GOT3 (cell line): ENCODE data around the gene ARHGAP30.
"Not testable (repeated sequence)": the region's sequence is repeated elsewhere in the genome, so short reads cannot be mapped to it uniquely, and the experiment has no call there.

Experiments used
- DNase-seq: peaks from one replicate; lab custom pipeline; 2025; ENCODE audit warnings: mixed read lengths; lab: John Stamatoyannopoulos, UW

The ARHGAP30 gene

DNA sequence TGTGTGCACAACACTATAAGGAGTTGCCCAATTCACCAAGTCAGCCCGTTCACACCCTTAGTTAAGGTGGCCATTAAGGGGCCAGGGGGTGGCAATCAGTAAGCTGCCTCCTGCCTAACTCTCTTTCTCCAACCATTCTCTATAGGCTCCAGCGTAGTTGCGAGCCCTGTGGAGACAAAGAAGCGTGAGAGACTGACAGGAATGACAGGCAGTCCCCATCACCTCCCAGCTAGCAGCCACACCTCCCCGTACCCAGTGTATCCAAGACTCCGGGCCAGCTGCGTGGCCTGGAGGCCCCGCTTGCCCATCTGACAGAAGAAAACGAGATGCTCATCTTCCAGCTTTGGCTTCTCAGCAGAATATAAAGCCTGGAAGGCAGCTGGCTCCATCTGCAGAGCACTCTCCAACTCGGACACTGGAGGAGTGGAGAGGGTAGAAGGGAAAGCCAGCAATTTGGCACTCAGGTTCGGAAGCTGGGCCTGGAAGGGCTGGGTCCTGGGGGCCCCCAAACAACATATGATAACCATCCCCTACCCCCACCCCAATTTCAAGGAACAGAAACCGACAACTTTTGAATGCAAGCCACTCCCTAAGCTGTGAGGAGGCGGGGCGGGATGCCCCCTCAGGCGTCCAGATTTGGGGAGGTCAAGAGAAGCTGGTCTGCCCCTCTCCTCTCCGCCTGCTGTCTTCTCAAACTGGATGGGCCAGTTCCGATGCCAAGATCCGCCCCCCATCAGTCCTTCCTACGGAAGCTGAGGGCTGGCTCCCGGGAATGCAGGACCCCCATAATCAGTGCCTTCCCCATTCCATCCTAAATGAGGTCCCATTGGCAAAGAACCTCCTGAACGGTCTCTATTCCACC, 31.8 kb downstream of the ARHGAP30 start:
- no peak for DNase-seq

DNA sequence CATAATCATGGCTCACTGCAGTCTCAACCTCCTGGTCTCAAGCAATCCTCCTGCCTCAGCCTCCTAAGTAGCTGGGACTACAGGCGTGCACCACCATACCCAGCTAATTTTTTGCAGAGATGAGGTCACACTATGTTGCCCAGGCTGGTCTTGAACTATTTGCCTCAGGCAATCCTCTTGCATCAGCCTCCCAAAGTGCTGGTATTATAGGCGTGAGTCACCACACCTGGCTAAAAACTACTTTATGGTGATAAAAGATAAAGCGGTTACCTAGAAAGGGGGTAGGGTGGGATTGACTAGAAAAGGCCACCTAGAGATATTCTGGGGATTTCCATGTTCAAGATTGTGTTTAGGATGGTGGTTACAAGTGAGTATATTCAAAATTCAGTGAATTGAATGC, 35.9 kb downstream of the ARHGAP30 start:
- no peak for DNase-seq

DNA sequence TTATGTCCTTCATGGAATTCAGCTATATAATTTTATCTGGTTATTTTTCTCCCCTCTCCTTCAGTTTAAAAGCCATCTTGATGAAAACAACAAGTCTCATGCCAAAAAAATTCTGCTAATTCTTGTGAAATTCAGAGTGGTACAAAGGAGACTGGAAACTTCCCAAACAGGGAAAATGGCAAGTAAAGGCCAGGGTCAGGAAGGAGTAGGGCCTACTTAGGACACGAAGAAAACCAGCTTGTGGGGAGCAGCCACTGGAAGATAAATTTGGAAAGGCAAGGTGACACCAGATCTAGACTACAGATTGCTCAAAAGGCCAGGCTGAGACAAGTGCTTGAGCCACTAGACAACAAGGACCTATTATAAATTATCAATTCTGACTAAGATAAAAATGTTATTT, 37.3 kb downstream of the ARHGAP30 start:
- no peak for DNase-seq

DNA sequence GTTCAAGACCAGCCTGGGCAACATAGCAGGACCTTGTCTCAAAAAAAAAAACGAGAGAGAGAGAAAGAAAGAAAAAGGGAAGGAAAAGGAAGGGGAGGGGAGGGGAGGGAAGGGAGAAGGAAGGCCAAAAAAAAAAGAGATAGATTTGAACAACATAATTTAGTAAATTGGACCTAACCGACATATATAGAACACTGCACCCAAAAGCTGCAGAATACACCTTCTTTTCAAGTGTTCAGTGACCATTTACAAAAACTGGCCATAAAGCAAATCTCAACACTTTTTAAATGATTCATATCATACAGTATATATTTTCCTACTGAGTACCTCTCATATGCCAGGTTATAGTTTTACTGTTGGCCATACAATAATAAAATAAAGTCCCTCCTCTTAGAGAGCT, 37.8 kb downstream of the ARHGAP30 start:
- DNase-seq = no peak

DNA sequence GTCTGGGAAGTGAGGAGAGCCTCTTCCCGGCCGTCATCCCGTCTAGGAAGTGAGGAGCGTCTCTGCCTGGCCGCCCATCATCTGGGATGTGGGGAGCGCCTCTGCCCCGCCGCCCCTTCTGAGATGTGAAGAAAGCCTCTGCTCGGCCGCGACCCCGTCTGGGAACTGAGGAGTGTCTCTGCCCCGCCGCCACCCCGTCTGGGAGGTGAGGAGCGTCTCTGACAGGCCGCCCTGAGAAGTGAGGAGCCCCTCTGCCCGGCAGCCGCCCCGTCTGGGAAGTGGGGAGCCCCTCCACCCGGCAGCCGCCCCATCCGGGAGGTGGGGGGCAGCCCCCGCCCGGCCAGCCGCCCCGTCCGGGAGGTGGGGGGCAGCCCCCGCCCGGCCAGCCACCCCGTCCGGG, 40.2 kb downstream of the ARHGAP30 start:
- not testable (repeated sequence) for DNase-seq

DNA sequence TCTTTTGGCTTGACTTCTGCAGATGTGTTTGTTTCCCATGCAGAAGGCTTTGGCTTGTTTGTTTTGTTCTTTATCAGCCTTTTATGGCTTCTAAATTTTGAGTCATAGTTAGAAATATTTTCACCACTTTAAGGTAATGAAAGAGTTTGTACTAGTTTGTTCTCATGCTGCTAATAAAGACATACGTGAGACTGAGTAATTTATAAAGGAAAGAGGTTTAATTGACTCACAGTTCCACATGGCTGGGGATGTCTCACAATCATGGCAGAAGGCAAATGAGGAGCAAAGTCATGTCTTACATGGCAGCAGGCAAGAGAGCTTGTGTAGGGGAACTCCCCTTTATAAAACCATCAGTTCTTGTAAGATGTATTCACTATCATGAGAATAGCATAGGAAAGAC, 42.7 kb downstream of the ARHGAP30 start:
- not testable (repeated sequence) for DNase-seq

DNA sequence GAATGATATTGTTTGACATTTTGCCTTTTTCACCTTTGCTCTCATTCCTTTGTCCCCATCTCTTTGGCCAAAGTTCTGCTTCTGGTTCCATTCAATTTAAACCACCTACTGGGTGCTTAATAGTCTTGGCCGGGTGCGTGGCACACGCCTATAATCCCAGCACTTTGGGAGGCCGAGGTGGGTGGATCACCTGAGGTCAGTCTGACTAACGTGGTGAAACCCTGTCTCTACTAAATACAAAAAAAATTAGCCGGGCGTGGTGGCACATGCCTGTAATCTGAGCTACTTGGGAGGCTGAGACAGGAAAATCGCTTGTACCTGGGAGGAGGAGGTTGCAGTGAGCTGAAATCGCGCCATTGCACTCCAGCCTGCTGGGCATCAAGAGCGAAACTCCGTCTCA, 47.3 kb downstream of the ARHGAP30 start:
- DNase-seq = not testable (repeated sequence)

DNA sequence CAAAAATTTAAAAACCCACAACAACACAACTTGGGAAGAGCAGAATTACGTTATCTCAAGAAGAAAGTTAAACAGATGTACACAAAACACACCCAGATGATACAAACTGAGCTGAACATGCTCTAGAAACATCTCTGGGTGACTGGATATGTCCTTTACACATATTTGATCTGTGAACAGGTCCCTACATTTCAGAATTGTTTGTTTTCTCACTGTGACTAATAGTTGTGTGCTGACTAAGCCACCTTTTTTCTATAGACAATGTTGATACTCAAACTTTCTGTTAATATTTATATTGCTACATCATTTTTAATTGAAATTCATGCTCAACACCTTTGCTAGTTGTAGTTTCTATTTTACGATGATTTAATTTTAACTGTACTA, 47.7 kb downstream of the ARHGAP30 start:
- DNase-seq = no peak

DNA sequence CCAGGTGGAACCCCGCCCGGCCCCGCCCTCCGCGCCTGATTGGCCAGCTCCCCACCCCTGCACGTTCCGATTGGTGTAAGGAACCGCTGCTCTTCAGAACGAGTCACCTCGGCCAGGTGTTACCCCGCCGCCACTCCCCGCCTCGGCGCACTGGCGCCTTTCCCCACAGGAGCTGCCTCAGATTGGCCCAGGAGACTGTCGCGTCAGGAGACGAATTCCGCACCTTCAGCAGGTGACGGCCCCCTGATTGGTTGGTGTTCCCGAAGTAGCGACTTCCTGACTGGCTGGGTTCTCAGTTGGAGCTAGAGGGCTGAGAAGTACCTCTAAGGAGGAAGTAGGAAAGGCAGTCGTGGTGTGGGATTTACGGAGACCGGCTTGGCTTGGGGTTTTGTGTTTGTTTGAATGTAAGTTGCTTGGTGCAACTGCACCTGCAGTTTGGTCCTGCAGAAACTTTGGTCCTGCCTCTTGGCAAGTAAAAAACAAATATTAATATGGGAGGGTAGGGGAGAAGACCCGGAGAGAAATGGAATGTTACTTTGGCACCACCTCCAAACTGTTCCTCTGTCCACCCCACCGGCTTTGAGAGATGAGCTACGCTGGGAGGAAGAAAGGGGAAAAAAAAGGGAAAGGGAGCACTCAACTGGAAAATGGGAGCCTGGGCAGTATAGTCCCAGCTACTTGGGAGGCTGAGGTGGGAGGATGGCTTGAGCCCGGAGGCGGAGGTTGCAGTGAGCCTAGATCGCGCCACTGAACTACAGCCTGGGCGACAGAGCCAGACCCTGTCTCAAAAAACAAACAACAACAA, 48.3 kb downstream of the ARHGAP30 start:
- DNase-seq = no peak

DNA sequence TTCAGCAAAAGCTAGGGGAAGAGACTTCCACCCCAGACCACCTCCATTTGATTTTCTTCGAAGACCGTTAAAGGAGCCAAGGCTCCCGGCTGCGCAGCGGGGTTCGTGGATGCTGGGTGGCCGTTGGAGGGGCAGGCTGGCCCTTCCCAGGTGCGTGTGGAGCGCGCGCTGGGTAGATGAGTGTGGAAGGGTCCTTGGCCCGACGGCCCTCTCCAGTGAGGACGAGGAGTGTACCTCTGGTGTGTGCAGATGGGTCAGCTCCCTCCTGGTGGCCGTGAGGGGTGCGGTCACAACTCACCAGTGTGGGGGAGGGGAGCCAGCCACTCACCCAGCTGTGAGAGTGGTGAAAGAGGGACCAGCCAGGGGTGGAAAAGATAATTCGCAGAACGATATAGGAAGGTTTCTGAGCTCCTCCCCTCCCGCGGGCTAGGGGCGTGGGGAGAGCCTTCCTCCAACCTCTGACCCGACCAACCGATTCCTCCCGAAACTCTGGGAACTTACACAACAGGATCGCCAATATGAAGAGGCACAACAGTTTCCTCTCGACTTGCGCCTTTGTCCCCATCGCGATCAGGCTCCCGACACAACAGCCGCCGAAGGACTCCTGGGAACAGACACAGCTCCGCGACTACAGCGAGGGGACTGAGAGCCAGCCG, 49.1 kb downstream of the ARHGAP30 start, which contains the start of gene F11R:
F11R (minus strand) TSS at position 644 of the 656 bp plus-strand sequence; CDS start at position 565, 79 bp downstream.
- no peak for DNase-seq

DNA sequence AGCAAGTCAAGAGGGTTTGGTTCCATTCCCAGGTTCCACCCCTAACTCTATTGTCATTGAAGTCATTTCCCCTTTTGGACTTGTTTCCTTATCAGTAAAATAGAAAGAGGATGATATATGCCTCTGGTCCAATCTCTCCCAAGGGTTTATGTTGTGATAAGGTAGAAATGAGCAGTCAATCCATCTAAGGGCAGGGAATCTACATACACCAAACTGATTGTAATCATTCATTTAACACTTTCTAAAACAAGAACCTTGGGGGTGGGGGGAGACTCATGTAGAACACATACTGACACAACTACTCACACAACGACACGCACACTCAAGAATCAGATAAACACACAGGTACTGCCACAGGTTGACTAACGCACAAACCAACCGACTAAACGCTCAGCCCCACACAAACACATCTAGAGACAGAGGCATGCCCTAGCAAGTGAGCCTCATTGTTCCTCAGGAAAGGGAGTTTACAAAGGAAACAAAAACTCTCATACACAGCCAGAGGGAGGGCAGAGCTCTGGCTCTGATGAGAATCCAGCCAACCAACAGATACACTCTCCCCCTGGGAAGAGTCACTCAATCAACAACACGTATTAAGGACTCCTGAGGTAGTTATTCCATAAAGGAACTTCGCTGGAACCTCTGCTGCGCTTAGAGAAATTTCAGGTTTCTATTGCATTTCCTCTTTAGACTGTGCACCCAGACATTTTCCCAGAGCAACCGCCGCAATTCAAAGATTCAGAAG, 49.8 kb downstream of the ARHGAP30 start:
- DNase-seq = no peak

DNA sequence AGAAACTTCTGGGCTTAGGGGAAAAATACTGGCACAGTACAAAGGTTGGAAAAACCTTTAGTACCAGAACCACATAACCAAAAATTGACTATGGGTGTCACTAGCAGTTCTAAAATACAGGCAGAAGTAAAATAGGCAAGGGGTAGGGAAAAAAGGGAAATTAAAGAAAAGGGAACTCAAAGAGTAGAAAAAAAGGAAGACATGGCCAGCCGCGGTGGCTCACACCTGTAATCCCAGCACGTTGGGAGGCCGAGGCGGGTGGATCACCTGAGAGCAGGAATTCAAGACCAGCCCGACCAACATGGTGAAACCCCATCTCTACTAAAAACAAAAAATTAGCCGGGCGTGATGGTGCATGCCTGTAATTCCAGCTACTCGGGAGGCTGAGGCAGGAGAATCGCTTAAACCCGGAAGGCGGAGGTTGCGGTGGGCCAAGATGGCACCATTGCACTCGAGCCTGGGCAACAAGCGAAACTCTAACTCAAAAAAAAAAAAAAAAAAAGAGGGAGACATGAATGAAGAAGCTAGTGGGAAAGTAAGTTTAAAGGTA, 50.5 kb downstream of the ARHGAP30 start:
- not testable (repeated sequence) for DNase-seq

DNA sequence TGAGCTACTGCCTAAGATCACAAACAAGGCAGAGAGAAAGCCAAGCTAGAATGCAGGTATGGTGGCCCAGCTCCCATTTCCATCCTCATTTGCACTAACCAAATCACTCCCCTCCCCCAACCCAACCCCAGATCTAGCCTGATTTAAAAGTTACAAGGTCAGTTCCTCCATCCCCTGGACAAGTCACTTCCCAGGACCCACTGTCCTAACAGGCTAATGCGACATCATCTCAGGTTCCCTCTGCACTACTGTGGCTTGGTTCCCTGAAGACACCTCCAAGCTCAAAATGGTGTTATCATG, 51.1 kb downstream of the ARHGAP30 start:
- no peak for DNase-seq

DNA sequence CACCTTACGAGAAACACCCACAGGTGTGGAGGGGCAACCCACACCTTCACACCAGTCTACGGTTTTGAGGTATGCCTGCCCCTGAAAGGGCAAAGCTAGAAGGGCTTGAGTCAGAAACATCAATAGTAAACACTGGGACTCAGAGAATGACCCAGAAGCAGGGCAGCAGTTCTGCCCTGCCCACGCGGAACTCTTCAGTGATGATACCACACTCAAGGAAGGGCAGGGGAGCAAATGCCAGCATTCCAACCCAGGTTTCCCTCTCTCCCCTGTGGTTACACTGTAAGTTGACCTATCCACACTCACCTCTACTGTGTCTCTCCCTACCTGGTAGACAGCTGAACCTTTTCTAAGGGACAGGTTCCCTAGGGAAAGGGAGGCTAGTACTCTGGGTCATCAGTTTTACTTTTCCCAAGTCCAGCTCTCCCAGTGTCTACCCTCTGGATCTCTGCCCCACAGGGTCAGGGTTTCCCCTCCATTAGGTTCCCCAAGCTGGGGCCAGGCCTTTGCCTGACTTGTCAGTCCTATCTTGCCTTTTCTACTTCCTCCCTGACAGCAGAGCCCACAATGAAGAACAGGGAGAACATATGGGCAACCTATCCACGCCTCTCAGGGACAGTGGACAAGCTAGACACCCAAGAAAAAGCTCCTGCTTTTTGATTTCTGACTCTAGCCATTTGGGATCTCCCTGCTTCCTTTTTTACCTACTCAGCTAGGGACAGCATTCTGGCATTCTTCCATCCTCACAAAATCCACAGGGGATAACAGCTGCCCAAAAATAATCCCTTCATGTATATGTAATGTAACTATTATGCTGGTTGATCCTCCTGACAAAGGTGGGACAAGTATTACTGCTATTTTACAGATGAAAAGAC, 51.7 kb downstream of the ARHGAP30 start:
- DNase-seq = no peak

DNA sequence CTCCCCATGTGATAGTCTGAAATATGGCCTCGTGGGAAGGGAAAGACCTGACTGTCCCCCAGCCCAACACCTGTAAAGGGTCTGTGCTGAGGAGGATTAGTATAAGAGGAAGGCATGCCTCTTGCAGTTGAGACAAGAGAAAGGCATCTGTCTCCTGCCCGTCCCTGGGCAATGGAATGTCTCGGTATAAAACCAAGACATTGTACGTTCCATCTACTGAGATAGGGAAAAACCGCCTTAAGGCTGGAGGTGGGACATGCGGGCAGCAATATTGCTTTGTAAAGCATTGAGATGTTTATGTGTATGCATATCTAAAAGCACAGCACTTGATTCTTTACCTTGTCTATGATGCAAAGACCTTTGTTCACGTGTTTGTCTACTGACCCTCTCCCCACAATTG, 52.5 kb downstream of the ARHGAP30 start:
- not testable (repeated sequence) for DNase-seq

DNA sequence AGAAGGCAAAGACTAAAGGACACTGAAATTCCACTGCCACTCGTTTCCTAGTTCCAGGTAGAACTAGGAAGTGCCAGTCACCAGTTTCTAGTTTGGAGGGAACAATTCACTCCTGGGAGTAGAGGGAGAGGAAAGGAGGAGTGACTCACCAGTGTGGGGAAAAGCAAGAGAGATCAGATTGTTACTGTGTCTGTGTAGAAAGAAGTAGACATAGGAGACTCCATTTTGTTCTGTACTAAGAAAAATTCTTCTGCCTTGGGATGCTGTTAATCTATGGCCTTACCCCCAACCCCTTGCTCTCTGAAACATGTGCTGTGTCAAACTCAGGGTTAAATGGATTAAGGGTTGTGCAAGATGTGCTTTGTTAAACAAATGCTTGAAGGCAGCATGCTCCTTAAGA, 53.0 kb downstream of the ARHGAP30 start:
- DNase-seq = not testable (repeated sequence)

DNA sequence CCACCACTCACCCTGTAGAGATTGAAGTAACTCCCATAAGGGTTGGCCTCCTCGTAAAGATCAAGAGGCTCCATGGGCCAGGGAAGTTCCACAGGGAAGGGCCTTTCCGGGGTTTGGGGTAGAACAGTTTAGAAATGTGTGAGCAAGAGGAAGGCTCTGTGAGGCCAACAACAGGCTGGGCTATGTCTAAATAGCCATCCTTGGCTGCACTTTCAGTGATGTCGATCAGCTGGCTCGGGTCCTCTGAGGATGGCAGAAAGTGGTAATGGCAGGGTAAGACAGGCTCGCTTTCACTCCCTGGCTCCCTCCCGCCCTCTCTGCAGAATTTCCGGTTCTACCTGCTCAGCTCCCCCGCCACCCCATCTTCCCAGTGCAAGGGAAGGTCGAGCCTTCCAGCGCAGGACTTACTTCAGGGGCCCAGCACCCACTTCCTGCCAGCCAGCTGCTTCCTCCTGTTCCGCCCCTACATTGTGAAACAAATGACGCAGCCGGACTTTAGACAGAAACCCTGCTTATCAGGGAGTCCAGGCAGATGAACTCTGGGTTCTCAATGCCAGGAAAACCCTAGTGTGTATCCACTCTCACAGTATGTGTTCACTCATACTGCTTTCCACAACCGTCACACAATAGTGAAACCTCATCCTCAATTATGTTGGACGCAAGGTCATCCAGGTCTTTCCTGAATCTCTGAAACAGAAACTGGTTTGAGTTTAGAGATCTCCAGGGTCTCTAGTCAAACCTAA, 56.0 kb downstream of the ARHGAP30 start:
- no peak for DNase-seq

DNA sequence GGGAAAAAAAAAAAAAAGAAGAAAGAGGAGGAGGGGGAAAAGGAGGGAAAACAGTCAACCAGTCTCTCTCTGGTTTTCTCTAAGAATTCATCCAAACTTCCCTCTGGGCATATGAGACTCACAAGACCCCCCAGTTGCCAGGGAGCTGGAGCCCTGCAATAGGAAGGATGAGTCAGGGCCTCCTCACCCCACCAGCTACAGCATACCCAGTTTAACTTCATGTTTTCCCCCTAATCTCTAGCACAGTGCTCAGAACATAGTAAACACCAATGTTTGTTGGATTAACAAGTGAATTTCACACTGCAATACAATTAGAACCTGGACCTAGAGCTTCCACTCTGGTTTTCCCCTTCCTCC, 56.6 kb downstream of the ARHGAP30 start:
- no peak for DNase-seq

DNA sequence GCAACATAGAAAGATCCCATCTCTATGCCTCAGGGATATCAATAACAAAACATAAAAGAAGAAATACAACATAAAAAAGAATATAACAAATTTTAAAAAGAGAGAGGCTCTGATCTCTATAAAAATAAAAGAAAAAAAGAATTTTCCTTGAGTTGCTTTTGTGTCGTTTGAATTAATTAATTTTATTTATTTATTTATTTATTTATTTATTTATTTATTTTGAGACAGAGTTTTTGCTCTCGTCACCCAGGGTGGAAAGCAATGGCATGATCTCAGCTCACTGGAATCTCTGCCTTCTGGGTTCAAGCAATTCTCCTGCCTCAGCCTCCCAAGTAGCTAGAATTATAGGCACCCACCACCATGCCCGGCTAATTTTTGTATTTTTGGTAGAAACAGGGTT, 57.3 kb downstream of the ARHGAP30 start:
- DNase-seq = no peak

DNA sequence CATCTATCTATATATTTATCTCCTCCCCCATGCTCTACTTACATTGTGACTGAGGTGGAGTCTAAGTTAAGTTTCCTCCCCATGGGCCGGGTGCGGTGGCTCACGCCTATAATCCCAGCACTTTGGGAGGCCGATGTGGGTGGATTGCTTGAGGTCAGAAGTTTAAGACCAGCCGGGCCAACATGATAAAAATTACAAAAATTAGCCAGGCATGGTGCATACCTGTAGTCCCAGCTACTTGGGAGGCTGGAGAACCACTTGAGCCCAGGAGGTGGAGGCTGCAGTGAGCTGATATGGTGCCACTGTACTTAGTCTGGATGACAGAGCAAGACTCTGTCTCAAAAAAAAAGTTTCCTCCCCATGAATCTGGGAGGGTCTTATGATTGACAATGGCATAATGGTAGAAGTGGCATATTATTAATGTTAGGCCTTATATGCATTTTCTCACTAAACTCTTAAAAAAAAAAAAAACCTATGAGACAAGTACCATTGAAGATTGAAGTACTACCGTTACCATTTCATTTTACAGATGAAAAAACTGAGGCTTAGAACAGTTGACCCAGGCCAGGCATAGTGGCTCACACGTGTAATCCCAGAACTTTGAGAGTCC, 60.0 kb downstream of the ARHGAP30 start:
- no peak for DNase-seq
